A549 (cell line): Measurements from ENCODE around the gene CSNK1E.

Source experiments
- BHLHE40 ChIP-seq: IDR thresholded peaks from 2 replicates; pipeline ENCODE4 v1.6.1; 2012; ENCODE audit warnings: low read depth, low read length, inconsistent platforms
- CHD2 ChIP-seq: fragments of 150-350 bp; IDR thresholded peaks from 2 replicates; pipeline ENCODE4 v1.6.1; 2014; ENCODE audit warnings: low read length; ENCODE audit not compliant: partially characterized antibody
- CTCF ChIP-seq: fragments of >200 bp; sonication (Bioruptor Twin); formaldehyde crosslinking; IDR thresholded peaks from 3 replicates; pipeline ENCODE4 v1.5.1; 2016
- EHMT2 ChIP-seq: fragments of 200-600 bp; sonication (generic); IDR thresholded peaks from 2 replicates; pipeline ENCODE4 v1.6.1; 2016; ENCODE audit warnings: antibody characterized with exemption, low read depth, mild to moderate bottlenecking, moderate library complexity
- MAFK ChIP-seq: fragments of 450-650 bp; IDR thresholded peaks from 2 replicates; pipeline ENCODE4 v1.6.1; 2014; ENCODE audit not compliant: partially characterized antibody
- MYC ChIP-seq: IDR thresholded peaks from 2 replicates; pipeline ENCODE4 v1.6.1; 2012; ENCODE audit warnings: mild to moderate bottlenecking, inconsistent platforms, low read length, improper control_type of control experiment, borderline replicate concordance
- POLR2A ChIP-seq: IDR thresholded peaks from 2 replicates; pipeline ENCODE4 v1.6.1; 2012; ENCODE audit warnings: mild to moderate bottlenecking, low read length
- USF2 ChIP-seq: fragments of 450-650 bp; IDR thresholded peaks from 2 replicates; pipeline ENCODE4 v1.6.1; 2014; ENCODE audit warnings: antibody characterized with exemption

- TF ChIP-seq CTCF, result no peak
- no peak for TF ChIP-seq POLR2A
- no peak for TF ChIP-seq CHD2
- TF ChIP-seq EHMT2, result no peak
- no peak for TF ChIP-seq BHLHE40
- no peak for TF ChIP-seq MYC
- TF ChIP-seq USF2, result no peak
- no peak for TF ChIP-seq MAFK
Observed at GRCh38 chr22:38338772-38339379, 21.6 kb upstream of the CSNK1E start.
